T-helper 1 cell treated with Interleukin-12 subunit alpha and Interleukin-12 subunit beta and Interleukin-4 antibody, amounts not matched to agents 30 μg/mL and 1 μg/mL, for 36 hours (primary cell): ENCODE data around the gene TXNDC11.
A peak's percentile ranks its signal among the peaks of the same experiment; 100 is the strongest.

Experiments
- H3K27ac Mint-ChIP-seq: one replicate; pipeline ENCODE4 v1.8.0; 2021; ENCODE audit warnings: mild to moderate bottlenecking, mixed read lengths
- H3K27me3 Mint-ChIP-seq: one replicate; pipeline ENCODE4 v1.8.0; 2021; ENCODE audit warnings: low read depth, mixed read lengths
- H3K36me3 Mint-ChIP-seq: one replicate; pipeline ENCODE4 v1.8.0; 2021; ENCODE audit warnings: low read depth, mixed read lengths
- H3K4me1 Mint-ChIP-seq: one replicate; pipeline ENCODE4 v1.8.0; 2021; ENCODE audit warnings: low read depth, mixed read lengths
- H3K4me3 Mint-ChIP-seq: one replicate; pipeline ENCODE4 v1.8.0; 2021; ENCODE audit warnings: mild to moderate bottlenecking, moderate library complexity, mixed read lengths
- H3K9me3 Mint-ChIP-seq: one replicate; pipeline ENCODE4 v1.8.0; 2021; ENCODE audit warnings: mixed read lengths

TXNDC11 gene

DNA sequence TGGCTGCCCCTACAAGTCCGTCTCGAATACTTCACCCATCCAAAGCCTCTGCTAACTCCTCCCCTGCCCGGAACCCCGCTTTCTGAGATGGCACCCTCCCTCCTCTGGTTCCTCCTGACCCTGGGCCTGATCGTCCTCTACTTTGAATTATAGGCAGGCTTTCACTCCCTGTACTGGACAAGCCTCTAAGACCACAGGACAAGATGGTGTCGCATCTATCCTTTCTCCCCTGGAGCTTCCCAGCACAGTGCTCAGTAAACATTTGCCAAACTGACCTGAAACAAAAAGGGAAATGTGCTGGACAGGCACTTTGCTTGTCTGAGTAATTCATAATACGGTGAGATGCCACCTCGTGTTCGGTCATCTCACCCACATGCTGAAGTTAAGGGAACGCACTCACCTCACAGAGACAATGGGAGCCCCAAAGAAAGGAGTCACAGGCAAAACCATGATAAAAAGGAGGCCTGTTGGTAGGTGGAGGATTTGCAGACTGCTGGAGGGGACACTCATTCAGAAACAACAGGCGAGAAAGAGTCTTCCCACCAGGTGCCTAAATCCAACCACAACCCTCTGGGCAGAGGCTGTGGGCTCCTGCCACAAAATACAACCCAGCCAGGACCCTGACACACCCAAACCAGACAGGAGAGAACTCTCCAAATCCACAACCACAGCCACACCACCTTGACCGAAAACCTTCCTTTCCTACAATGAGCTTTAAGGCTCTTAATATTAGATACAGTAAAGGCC is 46.2 kb downstream of the TXNDC11 start:
- H3K4me3 Mint-ChIP-seq: no peak overlapping the region
- peaks cover 45% of the 10 kb centered on the region for H3K4me1 Mint-ChIP-seq
- H3K27ac Mint-ChIP-seq: peak overlapping the region; percentile 41
- H3K9me3 Mint-ChIP-seq: no peaks in the 10 kb centered on the region
- no peaks in the 10 kb centered on the region for H3K27me3 Mint-ChIP-seq
- H3K36me3 Mint-ChIP-seq: peaks cover 59% of the 10 kb centered on the region

- H3K27me3 Mint-ChIP-seq: no peaks in the 10 kb centered on the region
- no peaks in the 10 kb centered on the region for H3K9me3 Mint-ChIP-seq
- H3K4me1 Mint-ChIP-seq: peaks cover 38% of the 10 kb centered on the region
- no peak overlapping the region for H3K27ac Mint-ChIP-seq
- no peak overlapping the region for H3K4me3 Mint-ChIP-seq
- peaks cover 58% of the 10 kb centered on the region for H3K36me3 Mint-ChIP-seq
Observed at GRCh38 chr16:11692651-11693050, 50.0 kb downstream of the TXNDC11 start.

DNA sequence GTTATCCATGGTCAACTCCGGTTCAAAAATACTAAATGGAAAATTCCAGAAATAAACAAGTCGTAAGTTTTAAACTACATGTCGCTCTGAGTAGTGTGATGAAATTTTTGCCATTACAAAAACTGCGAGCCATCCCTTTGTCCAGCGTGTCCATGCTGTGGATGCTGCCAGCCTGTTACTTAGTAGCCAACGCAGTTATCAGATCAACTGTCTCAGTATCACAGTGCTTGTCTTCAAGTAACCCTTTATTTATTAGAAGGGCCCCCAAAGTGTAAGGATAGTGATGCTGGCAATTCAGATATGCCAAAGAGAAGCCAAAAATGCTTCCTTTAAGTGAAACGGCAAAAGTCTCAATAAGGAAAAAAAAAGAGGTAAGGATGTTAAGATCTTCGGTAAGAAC is 50.5 kb downstream of the TXNDC11 start:
- peaks cover 59% of the 10 kb centered on the region for H3K36me3 Mint-ChIP-seq
- no peak overlapping the region for H3K27ac Mint-ChIP-seq
- H3K27me3 Mint-ChIP-seq: no peaks in the 10 kb centered on the region
- H3K4me1 Mint-ChIP-seq: peaks cover 35% of the 10 kb centered on the region
- no peak overlapping the region for H3K4me3 Mint-ChIP-seq
- no peaks in the 10 kb centered on the region for H3K9me3 Mint-ChIP-seq

DNA sequence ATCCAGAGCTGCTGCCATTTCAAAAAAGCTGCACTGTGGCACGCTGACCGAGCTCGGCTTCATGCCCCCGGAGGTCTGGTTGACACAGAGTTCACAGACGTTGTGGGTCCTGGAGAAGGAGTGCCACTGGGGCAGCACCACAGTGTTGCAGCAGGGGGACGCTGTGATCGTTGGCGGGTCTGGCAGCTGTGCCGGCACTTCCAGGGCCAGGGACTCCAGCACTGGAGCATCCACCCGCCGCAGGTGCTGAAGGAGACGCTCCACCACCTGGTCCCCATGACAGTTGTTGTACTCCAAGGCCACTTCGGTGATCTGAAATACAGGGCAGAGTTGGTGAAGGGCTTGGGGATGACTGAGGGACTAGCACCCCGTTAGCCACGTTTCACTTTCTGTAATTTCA is 50.9 kb downstream of the TXNDC11 start:
- Mint-ChIP-seq H3K4me3 (no peak overlapping the region), H3K36me3 (peaks cover 61% of the 10 kb centered on the region), H3K27me3 (no peaks in the 10 kb centered on the region), H3K9me3 (no peaks in the 10 kb centered on the region), H3K4me1 (peaks cover 31% of the 10 kb centered on the region), H3K27ac (no peak overlapping the region)

GRCh38 chr16:11691235-11691634 is 51.4 kb downstream of the TXNDC11 start:
- H3K4me3 Mint-ChIP-seq: no peak overlapping the region
- no peaks in the 10 kb centered on the region for H3K27me3 Mint-ChIP-seq
- H3K4me1 Mint-ChIP-seq: peaks cover 26% of the 10 kb centered on the region
- peaks cover 61% of the 10 kb centered on the region for H3K36me3 Mint-ChIP-seq
- H3K9me3 Mint-ChIP-seq: no peaks in the 10 kb centered on the region
- H3K27ac Mint-ChIP-seq: no peak overlapping the region

GRCh38 chr16:11689031-11689840 is 53.4 kb downstream of the TXNDC11 start:
- H3K4me3 Mint-ChIP-seq: no peak overlapping the region
- H3K4me1 Mint-ChIP-seq: peaks cover 22% of the 10 kb centered on the region
- peaks cover 55% of the 10 kb centered on the region for H3K36me3 Mint-ChIP-seq
- H3K9me3 Mint-ChIP-seq: no peaks in the 10 kb centered on the region
- no peaks in the 10 kb centered on the region for H3K27me3 Mint-ChIP-seq
- H3K27ac Mint-ChIP-seq: peak overlapping the region; percentile 19

- H3K36me3 Mint-ChIP-seq: peaks cover 56% of the 10 kb centered on the region
- no peak overlapping the region for H3K27ac Mint-ChIP-seq
- no peak overlapping the region for H3K4me3 Mint-ChIP-seq
- peaks cover 22% of the 10 kb centered on the region for H3K4me1 Mint-ChIP-seq
- no peaks in the 10 kb centered on the region for H3K27me3 Mint-ChIP-seq
- no peaks in the 10 kb centered on the region for H3K9me3 Mint-ChIP-seq
Observed at GRCh38 chr16:11688520-11688886, 54.2 kb downstream of the TXNDC11 start.

GRCh38 chr16:11687601-11688519 is 54.8 kb downstream of the TXNDC11 start:
- Mint-ChIP-seq H3K27ac (no peak overlapping the region), H3K27me3 (no peaks in the 10 kb centered on the region), H3K4me1 (peaks cover 21% of the 10 kb centered on the region), H3K36me3 (peaks cover 56% of the 10 kb centered on the region), H3K9me3 (no peaks in the 10 kb centered on the region), H3K4me3 (no peak overlapping the region)

- Mint-ChIP-seq H3K4me1 (peaks cover 30% of the 10 kb centered on the region), H3K27ac (no peak overlapping the region)
Observed at GRCh38 chr16:11686713-11687380, 55.8 kb downstream of the TXNDC11 start.

DNA sequence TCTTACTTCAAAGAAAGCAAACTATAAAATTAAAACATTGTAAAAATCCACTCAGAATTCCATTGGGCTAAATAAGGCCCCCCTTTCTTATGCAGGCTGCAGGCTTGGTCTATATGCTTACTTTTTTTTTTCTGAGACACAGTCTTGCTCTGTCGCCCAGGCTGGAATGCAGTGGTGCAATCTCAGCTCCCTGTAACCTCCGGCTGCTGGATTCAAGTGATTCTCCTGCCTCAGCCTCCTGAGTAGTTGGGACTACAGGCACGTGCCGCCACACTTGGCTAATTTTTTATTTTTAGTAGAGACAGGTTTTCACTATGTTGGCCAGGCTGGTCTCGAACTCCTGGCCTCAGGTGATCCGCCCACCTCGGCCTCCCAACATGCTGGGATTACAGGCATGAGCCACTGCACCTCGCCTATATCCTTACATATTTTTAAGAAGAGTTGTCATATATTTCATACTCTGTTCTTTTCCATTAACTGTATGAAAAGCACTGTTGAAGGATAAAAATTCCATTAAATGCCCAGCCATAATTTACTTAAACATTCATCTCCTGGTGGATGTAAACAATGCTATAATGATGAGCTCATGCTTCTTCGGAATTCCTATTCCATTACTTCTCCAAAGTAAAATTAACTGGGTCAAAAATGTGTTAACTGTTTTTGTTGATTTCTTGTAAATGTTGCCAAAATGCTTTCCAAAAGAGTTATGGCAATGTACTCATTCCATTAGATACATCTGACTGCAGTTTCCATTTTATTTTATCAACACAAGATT is 56.6 kb downstream of the TXNDC11 start:
- peaks cover 50% of the 10 kb centered on the region for H3K36me3 Mint-ChIP-seq
- H3K9me3 Mint-ChIP-seq: no peaks in the 10 kb centered on the region
- no peak overlapping the region for H3K27ac Mint-ChIP-seq
- no peaks in the 10 kb centered on the region for H3K27me3 Mint-ChIP-seq
- no peak overlapping the region for H3K4me3 Mint-ChIP-seq
- H3K4me1 Mint-ChIP-seq: peaks cover 38% of the 10 kb centered on the region

More at GRCh38 chr16:11686713-11687380, 55.8 kb downstream of the TXNDC11 start:
- Mint-ChIP-seq H3K4me3 (no peak overlapping the region), H3K27me3 (no peaks in the 10 kb centered on the region), H3K36me3 (peaks cover 55% of the 10 kb centered on the region), H3K9me3 (no peaks in the 10 kb centered on the region)

- no peaks in the 10 kb centered on the region for H3K27me3 Mint-ChIP-seq
- H3K4me3 Mint-ChIP-seq: no peak overlapping the region
- no peak overlapping the region for H3K27ac Mint-ChIP-seq
- H3K4me1 Mint-ChIP-seq: peaks cover 43% of the 10 kb centered on the region
- no peaks in the 10 kb centered on the region for H3K9me3 Mint-ChIP-seq
- H3K36me3 Mint-ChIP-seq: peaks cover 48% of the 10 kb centered on the region
Observed at GRCh38 chr16:11684231-11685025, 58.2 kb downstream of the TXNDC11 start.

DNA sequence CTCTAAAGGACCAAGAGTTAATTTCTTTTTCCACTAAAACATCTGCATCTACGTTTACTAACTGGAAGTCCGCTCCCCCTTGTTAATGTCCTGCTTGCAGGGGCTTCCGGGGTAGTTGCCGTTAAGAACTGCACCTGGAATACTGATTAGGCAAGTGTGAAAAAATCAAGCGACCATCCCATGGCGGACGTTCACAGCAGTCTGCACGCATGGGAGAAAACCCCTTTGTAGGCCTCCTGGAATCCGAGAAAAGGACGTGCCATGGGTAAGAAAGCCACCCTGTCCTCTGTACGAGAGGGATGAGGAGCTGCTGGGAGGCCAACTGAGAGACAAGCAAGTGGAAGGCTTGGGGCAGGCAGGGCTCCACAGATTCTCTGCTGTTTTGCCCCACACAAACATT is 59.5 kb downstream of the TXNDC11 start:
- Mint-ChIP-seq H3K27me3 (no peaks in the 10 kb centered on the region), H3K9me3 (no peaks in the 10 kb centered on the region), H3K36me3 (peaks cover 47% of the 10 kb centered on the region), H3K27ac (peak overlapping the region; percentile 39), H3K4me1 (peaks cover 35% of the 10 kb centered on the region), H3K4me3 (no peak overlapping the region)

GRCh38 chr16:11682655-11683096 is 60.0 kb downstream of the TXNDC11 start:
- Mint-ChIP-seq H3K27ac (peak overlapping the region; percentile 39), H3K4me1 (peaks cover 34% of the 10 kb centered on the region), H3K9me3 (no peaks in the 10 kb centered on the region), H3K27me3 (no peaks in the 10 kb centered on the region), H3K4me3 (no peak overlapping the region), H3K36me3 (peaks cover 49% of the 10 kb centered on the region)
